ENCODE data around the gene OPA1. TPM values are rescaled to one million over a fixed set of nuclear protein-coding genes. Genes with fewer than 3 reads are reported as not detected.

OPA1 gene
- total and polyA plus RNA-seq, 2 of the 8 experiments (the other 6 are each of a cell fraction or from before 2014, with no cell fraction given), result 20.3 to 109 TPM

DNA sequence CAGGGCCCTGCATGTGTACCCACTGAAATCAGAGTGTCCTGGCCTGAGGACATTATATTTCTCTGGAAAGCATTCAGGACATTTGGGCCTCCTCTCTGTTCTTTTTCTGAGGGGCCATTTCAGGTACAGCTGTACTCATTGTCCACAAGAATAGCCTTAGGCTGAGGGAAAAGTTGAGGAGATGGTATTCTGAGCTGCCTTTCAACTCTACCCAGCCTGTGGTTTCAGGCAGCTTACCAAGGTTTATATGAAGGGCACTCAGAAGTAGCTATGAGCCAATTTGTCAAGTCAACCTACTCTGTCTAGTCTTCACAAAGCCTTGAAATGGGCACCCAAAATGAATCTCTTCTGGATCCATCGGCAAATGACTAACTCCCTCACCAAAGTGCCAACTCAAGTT is 47.7 kb upstream of the OPA1 start:
- Histone ChIP-seq H3K4me1 (replicated peaks in 1 of 4; ENCODE audit: control insufficient read depth in 3 of 4, insufficient read depth in 4 of 4, low read length in 3 of 4) (peaks cover 0 to 4% (median 0%) of the 10 kb centered on the region in 4 experiments; a peak in 1 of 7 replicates), H3K4ac (replicated peaks; ENCODE audit: insufficient read length, low read depth, low read length) (no peak overlapping the region), H2BK20ac (ENCODE audit: low read length) (no peak overlapping the region), H3K27ac (ENCODE audit: low read depth, low read length) (no peak overlapping the region), H3K79me2 (ENCODE audit: control insufficient read depth in 1 of 2, insufficient read depth in 2 of 2, low read length in 2 of 2) (no peaks in the 10 kb centered on the region), H3K14ac (ENCODE audit: insufficient read length) (no peak overlapping the region), H3K9me3 (ENCODE audit: insufficient read depth in 2 of 2, low read depth in 1 of 2, low read length in 1 of 2) (peaks cover 0 to 5% of the 10 kb centered on the region in 2 experiments; a peak in 1 of 4 replicates), H3K27me3 (replicated peaks in 1 of 4; ENCODE audit: control insufficient read depth in 3 of 4, extremely low read depth in 1 of 4, insufficient read depth in 3 of 4, low read length in 3 of 4) (no peaks in the 10 kb centered on the region), H2BK15ac (ENCODE audit: low read length) (no peak overlapping the region), H2BK120ac (replicated peaks; ENCODE audit: low read depth, low read length) (no peak overlapping the region), H2BK12ac (ENCODE audit: low read depth, low read length) (no peak overlapping the region), H3K4me2 (ENCODE audit: insufficient read depth in 1 of 2, low read depth in 2 of 2, low read length in 2 of 2) (no peak overlapping the region), H4K20me1 (replicated peaks in 1 of 2; ENCODE audit: control insufficient read depth in 1 of 2, insufficient read depth in 2 of 2, low read length in 2 of 2) (no peaks in the 10 kb centered on the region), H3K36me3 (ENCODE audit: control insufficient read depth in 2 of 4, insufficient read depth in 4 of 4, low read length in 3 of 4) (no peaks in the 10 kb centered on the region), H2AK5ac (ENCODE audit: low read depth, low read length) (no peak overlapping the region), H3K23me2 (ENCODE audit: low read depth, low read length) (no peaks in the 10 kb centered on the region), H3K9ac (replicated peaks in 1 of 4; ENCODE audit: extremely low read depth in 1 of 4, low read depth in 3 of 4, low read length in 3 of 4) (no peak overlapping the region), H3K79me1 (ENCODE audit: low read depth, low read length) (no peaks in the 10 kb centered on the region), H2BK5ac (ENCODE audit: low read depth, low read length) (no peak overlapping the region), H2AFZ (ENCODE audit: low read length) (no peak overlapping the region), H3K4me3 (ENCODE audit: extremely low read depth in 1 of 4, insufficient read depth in 2 of 4, low read depth in 3 of 4, low read length in 4 of 4) (no peak overlapping the region), H3K23ac (ENCODE audit: insufficient read length) (no peak overlapping the region), H4K91ac (replicated peaks; ENCODE audit: insufficient read length, low read length) (no peak overlapping the region), H4K8ac (ENCODE audit: extremely low read depth, insufficient read depth, low read length) (no peak overlapping the region), H3K18ac (ENCODE audit: extremely low read depth, low read length) (no peak overlapping the region), H4K5ac (ENCODE audit: insufficient read length, low read depth, low read length) (no peak overlapping the region), H3K56ac (replicated peaks; ENCODE audit: insufficient read length, low read depth, low read length) (no peak overlapping the region)
- DNase-seq (ENCODE audit: low read depth in 1 of 2, low spot score in 2 of 2) (no peak), FAIRE-seq (no peak)
- POLR2A ChIA-PET (ENCODE audit: partially characterized antibody), result no interaction called here
- WGBS, 2 experiments (ENCODE audit: extremely low coverage in 1 of 2, insufficient coverage in 1 of 2, insufficient read length in 1 of 2, insufficient replicate concordance in 2 of 2, low coverage in 1 of 2, low lambda C conversion rate in 2 of 2, missing lambda C conversion rate in 1 of 2), result 95% methylated on average over 1 of the region's 1 CpG; no CpG with 5 or more reads in 1 of the 2 experiments
- CTCF ChIA-PET (ENCODE audit: partially characterized antibody), result no interaction called here
- no peak for TF ChIP-seq ZNF274 (IDR thresholded peaks at IDR 0.05; ENCODE audit: borderline replicate concordance, extremely low read depth, low read length)
- TF ChIP-seq GTF2F1 (IDR thresholded peaks at IDR 0.05; ENCODE audit: borderline replicate concordance, low read depth, low read length), result no peak
- TF ChIP-seq TCF12 (IDR thresholded peaks at IDR 0.05; ENCODE audit: low read depth, low read length), result no peak
- TF ChIP-seq TAF1 (IDR thresholded peaks at IDR 0.05; ENCODE audit: low read depth, low read length), result no peak
- TF ChIP-seq SIX5 (IDR thresholded peaks at IDR 0.05; ENCODE audit: low read depth, low read length), result no peak
- TF ChIP-seq CBX8 (IDR thresholded peaks at IDR 0.05; ENCODE audit: borderline replicate concordance, low read depth, low read length), result no peak
- TF ChIP-seq KDM1A (IDR thresholded peaks at IDR 0.05; ENCODE audit: borderline replicate concordance, low read length), result no peak
- TF ChIP-seq SRF (IDR thresholded peaks at IDR 0.05; ENCODE audit: low read depth, low read length), result no peak
- TF ChIP-seq MAFK (IDR thresholded peaks at IDR 0.05; ENCODE audit: low read depth, low read length), result no peak
- TF ChIP-seq, protein P1, sequence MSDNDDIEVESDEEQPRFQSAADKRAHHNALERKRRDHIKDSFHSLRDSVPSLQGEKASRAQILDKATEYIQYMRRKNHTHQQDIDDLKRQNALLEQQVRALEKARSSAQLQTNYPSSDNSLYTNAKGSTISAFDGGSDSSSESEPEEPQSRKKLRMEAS (IDR thresholded peaks at IDR 0.05), result no peak
- TF ChIP-seq CHD2 (IDR thresholded peaks at IDR 0.05; ENCODE audit: low read length), result no peak
- no peak for TF ChIP-seq CEBPB (IDR thresholded peaks at IDR 0.05; ENCODE audit: low read depth, low read length)
- no peak for TF ChIP-seq EGR1 (IDR thresholded peaks at IDR 0.05; ENCODE audit: borderline replicate concordance, low read depth, low read length)
- no peak for TF ChIP-seq POU5F1 (IDR thresholded peaks at IDR 0.05; ENCODE audit: low read depth, low read length)
- TF ChIP-seq RBBP5 (IDR thresholded peaks at IDR 0.05; ENCODE audit: borderline replicate concordance, low read depth, low read length), result no peak

All from H1 (cell line).